Measurements from ENCODE around the gene MX2.

DNA sequence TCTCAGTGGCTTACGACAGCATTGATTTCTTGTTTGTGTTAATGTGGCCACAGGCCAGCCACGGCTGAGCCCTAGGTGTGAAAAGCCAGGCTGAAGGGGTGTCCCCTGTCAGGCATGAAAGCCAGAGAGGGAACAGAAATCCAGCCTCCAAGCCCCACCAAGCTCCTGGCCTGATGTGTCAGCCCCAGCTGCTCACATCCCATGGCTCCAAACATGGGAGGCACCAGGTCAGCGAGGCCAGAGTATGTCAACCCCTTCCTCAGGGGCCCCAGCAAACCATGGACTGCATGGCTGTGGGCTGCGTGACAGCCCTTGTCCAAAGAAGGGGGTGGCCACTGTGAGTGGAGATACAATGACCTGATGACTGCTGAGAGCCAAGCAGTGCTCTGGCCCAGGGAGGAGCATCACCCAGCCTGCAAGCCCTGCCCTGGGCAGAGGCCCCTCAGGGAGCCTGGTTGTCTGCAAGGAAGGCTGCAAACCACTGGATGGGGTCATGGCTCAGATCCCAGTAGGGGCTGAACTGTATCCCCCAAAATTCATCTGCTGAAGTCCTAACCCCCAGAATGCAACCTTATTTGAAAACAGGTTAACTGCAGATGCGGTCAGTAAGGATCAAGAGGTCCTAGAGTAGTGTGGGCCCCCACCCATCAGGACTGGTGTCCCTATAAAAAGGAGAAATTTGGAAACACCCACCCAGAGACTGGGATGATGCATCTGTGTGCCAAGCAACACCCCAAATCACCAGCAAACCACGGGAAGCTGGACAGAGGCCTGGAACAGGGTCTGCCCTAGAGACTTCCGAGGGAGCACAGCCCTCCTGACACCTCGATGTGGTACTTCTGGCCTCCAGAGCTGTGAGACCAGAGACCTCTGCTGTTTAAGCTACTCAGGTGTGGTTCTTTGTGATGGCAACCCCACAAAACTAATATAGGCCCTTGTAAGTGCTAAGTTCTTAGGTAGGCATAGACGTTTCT is 3.3 kb upstream of the MX2 start:
- TF ChIP-seq, protein P1, sequence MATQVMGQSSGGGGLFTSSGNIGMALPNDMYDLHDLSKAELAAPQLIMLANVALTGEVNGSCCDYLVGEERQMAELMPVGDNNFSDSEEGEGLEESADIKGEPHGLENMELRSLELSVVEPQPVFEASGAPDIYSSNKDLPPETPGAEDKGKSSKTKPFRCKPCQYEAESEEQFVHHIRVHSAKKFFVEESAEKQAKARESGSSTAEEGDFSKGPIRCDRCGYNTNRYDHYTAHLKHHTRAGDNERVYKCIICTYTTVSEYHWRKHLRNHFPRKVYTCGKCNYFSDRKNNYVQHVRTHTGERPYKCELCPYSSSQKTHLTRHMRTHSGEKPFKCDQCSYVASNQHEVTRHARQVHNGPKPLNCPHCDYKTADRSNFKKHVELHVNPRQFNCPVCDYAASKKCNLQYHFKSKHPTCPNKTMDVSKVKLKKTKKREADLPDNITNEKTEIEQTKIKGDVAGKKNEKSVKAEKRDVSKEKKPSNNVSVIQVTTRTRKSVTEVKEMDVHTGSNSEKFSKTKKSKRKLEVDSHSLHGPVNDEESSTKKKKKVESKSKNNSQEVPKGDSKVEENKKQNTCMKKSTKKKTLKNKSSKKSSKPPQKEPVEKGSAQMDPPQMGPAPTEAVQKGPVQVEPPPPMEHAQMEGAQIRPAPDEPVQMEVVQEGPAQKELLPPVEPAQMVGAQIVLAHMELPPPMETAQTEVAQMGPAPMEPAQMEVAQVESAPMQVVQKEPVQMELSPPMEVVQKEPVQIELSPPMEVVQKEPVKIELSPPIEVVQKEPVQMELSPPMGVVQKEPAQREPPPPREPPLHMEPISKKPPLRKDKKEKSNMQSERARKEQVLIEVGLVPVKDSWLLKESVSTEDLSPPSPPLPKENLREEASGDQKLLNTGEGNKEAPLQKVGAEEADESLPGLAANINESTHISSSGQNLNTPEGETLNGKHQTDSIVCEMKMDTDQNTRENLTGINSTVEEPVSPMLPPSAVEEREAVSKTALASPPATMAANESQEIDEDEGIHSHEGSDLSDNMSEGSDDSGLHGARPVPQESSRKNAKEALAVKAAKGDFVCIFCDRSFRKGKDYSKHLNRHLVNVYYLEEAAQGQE (IDR thresholded peaks at IDR 0.05; ENCODE audit: low read depth), result no peak
- TF ChIP-seq TAF1 (IDR thresholded peaks at IDR 0.05; ENCODE audit: low read depth) (no peak), RAD21 (IDR thresholded peaks at IDR 0.05; ENCODE audit: low read depth) (no peak)

Data from Ishikawa (cell line).